Measurements from ENCODE around the gene MRC2.

DNA sequence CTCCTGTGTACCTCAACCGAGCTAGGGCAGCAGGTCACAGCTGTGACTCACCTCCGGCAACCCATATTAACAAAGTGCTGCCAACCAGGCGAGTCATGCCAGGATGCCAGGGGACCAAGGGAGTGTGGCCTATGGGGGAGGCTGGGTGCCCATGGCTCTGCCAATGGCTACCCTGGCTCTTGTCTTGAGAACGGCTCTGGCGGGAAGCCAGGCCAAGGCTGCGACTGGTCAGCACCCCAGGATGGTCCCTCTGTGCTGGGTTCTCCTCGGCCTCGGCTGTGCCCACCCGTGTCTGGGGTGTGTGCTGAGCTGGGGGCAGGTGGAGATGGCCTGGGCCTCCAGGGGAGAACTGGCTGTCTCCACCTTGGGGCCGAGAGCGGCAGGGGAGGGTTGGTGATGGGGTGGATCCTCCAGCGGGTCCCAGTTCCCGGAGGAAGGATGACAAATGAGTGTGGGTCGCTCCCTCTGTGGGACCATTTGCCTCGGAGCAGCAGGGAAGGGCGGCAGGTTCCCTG, 75.8 kb downstream of the MRC2 start:
- TF ChIP-seq, protein P1, sequence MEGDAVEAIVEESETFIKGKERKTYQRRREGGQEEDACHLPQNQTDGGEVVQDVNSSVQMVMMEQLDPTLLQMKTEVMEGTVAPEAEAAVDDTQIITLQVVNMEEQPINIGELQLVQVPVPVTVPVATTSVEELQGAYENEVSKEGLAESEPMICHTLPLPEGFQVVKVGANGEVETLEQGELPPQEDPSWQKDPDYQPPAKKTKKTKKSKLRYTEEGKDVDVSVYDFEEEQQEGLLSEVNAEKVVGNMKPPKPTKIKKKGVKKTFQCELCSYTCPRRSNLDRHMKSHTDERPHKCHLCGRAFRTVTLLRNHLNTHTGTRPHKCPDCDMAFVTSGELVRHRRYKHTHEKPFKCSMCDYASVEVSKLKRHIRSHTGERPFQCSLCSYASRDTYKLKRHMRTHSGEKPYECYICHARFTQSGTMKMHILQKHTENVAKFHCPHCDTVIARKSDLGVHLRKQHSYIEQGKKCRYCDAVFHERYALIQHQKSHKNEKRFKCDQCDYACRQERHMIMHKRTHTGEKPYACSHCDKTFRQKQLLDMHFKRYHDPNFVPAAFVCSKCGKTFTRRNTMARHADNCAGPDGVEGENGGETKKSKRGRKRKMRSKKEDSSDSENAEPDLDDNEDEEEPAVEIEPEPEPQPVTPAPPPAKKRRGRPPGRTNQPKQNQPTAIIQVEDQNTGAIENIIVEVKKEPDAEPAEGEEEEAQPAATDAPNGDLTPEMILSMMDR (IDR thresholded peaks at IDR 0.05; ENCODE audit: insufficient read depth, low read length, poor library complexity, severe bottlenecking) = no peak
- TF ChIP-seq EZH2phosphoT487 (conservative IDR thresholded peaks at IDR 0.05; ENCODE audit: low read length) = no peak
